ENCODE results near the gene FAM25A.

FAM25A gene

DNA sequence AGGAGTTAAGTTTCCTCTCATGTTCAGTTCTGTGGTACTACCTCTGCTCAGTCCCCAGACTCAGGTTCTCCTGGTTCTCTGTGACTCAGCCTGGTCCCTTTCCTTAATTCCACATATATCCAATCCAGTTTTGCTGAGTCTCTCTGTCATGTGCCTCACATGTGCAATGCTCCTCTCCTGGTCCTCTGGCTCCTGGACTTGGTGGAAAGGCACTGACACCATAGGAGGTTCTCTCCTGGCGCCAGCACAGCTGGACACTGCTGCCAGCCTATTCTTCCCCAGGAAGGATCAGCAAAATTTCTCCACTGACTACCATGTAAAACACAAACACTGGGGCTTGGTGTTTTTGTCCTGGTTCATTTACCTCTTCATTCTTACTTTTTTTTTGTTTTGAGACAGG is 46.8 kb downstream of the FAM25A start:
- no peak for DNase-seq

DNA sequence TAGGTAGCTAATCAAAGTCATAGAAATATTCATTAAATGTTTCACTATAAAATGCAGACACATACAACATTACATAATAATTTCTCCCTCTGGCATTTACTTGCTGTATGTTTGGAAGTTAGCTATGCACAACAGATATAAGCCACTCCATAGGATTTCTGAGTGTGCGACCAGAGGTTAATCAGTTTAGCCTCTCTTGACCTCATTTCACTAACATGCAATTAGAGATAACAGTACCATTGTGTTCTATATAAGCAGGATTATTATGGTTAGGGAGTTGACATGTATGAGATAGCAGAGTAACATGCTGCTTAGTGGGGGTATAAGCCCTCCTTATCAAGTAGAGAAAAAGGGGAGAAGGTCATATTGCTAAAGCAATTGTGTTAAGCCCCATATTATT is 48.2 kb downstream of the FAM25A start:
- DNase-seq, result no peak

GRCh38 chr10:87072449-87072848 is 52.4 kb downstream of the FAM25A start:
- DNase-seq, result no peak

Measured in RPMI8226 (cell line).